GM21717 (cell line): ENCODE results near the gene DDX10.
"Not testable (repeated sequence)": the region's sequence is repeated elsewhere in the genome, so short reads cannot be mapped to it uniquely, and the experiment has no call there.

Source experiments
- ATAC-seq: cut with Tn5 transposase; IDR thresholded peaks from one replicate; pipeline ENCODE4 v1.9.1; 2021; ENCODE audit warnings: mild to moderate bottlenecking, moderate library complexity; ENCODE audit not compliant: unreplicated experiment

The DDX10 gene

DNA sequence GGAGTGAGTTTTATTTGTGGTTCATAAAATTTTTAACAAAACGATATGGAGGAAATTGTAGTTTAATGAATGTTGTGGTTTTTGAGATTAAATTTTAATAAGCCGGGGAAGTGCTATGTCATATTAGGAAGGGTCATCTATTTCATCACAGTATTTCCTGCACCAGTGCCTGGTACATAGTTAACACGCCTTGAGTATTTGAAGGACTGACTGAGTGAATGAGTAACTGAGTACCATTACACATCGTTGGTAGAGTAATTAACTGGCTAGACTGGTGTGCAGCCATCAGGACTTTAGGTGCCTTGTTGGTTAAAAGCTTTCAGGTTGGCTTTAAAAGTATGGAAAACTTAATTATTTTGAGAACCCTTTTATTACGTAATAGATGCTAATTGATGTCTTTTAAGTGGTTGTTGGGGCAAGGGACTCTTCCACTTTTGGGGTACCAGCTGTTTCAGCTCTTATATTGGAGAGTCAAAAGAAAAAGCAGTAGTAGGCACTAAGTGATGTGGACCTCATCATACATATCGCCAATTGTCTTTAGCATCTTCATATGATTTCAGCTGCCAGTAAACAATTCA, 101.8 kb downstream of the DDX10 start:
- no peak for ATAC-seq

DNA sequence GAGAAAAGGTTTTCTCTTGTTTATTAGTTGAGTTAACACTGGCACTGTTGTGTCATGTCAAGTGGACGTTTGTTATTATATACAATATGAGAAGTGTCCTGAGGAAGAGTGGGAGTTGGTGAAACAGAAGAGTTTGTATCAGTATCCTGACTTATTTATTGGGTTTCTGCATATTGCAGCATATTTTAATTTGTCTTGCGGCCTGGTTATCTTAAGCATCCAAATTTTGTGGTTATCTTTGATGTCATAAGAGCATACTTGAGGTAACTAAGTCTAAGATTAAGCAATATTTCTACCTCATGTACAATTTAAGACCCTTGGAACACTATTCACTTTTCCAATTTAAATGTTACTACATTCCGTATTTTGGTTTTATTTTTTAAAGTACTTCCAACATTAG, 103.5 kb downstream of the DDX10 start:
- ATAC-seq, result no peak

DNA sequence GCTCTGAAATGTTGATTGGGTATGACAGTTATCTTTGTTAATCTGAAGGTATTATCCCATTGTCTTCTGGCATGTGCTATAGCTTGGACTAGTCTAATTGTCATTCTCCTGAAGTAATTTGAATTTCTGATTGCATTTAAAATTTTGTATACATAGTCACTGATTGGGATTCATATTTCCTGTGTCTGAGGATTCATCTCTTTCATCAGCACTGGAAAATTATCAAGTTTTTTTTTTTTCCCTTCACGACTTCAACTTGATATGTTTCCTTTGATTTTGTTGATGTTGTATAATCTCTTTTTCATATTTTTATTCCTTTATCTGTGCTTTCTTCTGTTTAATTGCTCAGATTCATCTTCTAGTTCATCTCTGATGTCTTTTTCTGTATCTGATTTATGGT, 104.1 kb downstream of the DDX10 start:
- no peak for ATAC-seq

GRCh38 chr11:108774037-108774730, 109.3 kb downstream of the DDX10 start:
- ATAC-seq, result no peak

DNA sequence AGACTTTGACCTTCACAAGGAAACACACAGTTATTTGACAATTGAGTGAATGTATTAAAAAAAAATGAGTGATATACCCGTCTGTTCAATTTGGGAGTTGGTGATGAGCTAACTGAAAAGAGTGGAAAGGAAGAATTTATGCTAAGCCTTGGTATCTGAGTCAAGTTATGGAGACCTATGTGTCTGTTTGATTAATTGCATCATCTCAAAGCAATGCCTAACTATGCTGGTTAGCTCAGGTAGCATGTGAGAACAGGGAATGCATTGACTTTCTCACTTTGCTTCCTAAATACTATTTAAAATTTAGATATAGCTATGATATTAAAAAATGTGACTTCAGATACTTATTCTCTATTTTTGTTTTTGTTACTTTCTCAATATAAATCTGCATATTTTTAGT, 110.5 kb downstream of the DDX10 start:
- ATAC-seq, result no peak

DNA sequence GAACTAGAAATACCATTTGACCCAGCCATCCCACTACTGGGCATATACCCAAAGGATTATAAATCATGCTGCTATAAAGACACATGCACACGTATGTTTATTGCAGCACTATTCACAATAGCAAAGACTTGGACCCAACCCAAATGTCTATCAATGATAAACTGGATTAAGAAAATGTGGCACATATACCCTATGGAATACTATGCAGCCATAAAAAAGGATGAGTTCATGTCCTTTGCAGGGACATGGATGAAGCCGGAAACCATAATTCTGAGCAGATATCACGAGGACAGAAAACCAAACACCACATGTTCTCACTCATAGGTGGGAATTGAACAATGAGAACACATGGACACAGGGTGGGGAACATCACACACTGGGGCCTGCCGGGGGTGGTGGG, 114.3 kb downstream of the DDX10 start:
- not testable (repeated sequence) for ATAC-seq

DNA sequence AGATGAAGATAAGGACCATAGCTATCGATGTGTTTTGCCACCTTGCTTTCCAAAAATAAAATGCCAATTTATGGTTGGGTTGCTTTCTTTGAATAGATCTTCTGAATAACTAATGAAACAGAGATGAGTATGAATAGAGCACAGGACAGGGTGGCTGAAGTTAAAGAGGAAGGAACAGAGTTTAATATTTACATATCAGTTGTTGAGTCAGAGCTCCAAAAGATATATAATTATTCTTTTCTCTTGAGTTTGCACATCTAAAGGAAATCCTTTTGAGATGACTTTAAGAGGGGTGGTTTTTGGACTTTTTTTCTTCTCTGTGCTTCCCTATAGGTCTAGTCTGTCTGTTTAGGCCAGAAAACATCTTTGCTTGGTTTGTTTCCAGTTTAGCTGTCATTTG, 115.2 kb downstream of the DDX10 start:
- no peak for ATAC-seq

GRCh38 chr11:108781946-108782345, 117.1 kb downstream of the DDX10 start:
- ATAC-seq, result no peak

- ATAC-seq, result no peak
These were observed 121.6 kb downstream of the DDX10 start for GRCh38 chr11:108786281-108786990.

GRCh38 chr11:108787105-108787504, 122.2 kb downstream of the DDX10 start:
- no peak for ATAC-seq

DNA sequence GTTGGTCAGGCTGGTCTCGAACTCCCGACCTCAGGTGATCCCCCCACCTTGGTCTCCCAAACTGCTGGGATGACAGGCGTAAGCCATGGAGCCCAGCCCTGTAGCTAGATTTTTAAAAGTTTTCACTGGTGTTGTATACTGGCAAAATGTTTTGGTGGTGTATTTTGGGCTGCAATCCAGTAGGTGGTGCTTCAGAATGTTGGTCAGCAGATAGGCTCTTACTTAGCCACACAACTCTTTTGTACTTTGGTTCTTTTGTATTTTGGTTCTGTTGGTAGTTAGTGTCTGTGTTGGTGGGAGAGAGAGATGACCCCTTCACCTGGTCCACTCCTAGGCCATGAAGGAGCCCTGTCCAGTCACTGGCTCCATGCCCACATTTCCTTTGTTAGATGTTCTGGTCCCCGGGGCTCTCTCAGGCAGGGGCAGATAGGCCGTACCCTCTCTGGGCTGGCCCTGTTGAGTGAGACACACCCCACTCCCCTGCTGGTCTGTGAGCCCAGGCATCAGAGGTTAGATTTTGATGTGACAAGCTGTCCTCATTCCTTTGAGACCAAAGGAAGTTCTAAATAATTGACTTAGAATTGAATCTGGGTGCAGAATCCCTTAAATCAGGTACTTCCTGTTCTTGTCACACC, 123.8 kb downstream of the DDX10 start:
- ATAC-seq, result peak; percentile 62

GRCh38 chr11:108790501-108791299, 125.8 kb downstream of the DDX10 start:
- ATAC-seq, result peak; percentile 58

DNA sequence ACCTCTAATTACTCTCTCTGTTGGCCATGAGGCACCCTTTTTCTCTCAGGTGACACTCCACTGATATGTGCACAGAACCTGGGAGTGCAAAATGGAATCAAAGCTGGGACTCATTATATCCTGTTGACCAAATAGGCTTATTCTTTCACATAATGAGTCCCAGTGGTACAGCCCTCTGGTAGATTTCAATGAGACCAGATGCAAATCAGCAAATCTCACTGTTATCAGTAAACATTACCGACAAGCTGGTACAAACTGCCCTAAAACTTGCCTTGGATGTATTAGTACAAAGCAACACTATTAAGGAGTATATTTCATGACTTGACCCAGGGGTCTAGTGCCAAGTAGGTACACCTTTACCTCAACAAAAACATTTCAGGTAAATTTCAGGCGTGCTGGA, 128.3 kb downstream of the DDX10 start:
- ATAC-seq, result no peak

GRCh38 chr11:108793611-108794010, 128.7 kb downstream of the DDX10 start:
- ATAC-seq, result no peak

GRCh38 chr11:108796551-108796950, 131.7 kb downstream of the DDX10 start:
- ATAC-seq, result no peak

GRCh38 chr11:108797578-108798100, 132.8 kb downstream of the DDX10 start:
- no peak for ATAC-seq

GRCh38 chr11:108802492-108802891, 137.6 kb downstream of the DDX10 start:
- no peak for ATAC-seq

- ATAC-seq, result no peak
These were observed 138.9 kb downstream of the DDX10 start for GRCh38 chr11:108803776-108804175.

DNA sequence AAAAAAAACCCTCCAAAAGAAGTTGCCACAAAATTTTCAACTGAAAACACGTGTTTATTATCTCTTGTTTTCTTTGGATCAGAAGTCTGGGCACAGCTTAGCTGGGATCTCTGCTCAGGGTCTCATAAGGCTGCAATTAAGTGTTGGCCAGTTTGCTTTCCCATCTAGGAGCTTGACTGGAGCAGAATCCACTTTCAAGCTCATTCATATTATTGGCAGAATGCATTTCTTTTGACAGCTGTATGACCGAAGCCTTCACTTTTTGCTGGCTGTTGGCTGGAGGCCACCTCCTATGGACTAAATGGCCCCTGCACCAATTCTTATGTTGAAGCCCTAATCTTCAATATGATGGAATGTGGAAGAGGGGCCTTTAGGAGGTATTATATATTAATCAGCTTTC, 139.6 kb downstream of the DDX10 start:
- no peak for ATAC-seq

DNA sequence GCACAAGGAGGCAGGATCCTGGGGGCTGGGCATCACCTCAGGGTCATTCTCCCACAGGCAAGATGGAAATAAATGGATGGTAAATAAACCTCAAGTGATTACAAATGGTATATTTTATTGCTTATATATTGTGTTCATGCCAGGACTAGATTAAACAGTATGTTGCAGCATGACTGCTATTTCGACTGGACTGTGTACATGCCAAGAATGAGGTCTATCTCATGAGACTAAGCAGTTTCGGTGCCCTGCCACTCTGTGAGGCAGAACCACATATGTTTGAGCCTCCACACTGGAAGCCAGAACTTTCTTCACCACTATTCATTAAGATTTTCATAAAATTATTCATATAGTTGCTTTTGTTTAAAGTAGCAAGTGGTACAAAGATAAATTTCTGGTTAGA, 140.2 kb downstream of the DDX10 start:
- ATAC-seq, result no peak

DNA sequence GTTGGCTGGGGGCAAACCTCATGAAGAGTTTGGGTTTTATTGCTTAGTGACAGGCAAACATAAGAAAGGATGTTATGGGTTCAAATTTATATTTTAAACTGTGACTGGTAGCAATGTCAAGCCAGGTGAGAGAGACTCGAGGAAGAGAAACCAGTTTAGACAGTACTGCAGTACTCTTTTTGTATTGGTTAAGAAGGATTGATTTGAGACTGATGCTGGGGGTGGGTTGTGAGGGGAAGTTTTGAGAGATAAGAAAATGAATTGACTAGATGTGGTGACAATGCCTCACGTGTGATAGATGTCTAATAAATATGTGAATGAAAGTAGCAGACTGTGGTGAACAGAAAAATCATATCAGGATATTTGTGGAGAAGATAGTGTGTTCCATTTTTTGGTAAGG, 142.4 kb downstream of the DDX10 start:
- no peak for ATAC-seq
